ENCODE measurements around the gene ZFAND2B.
A peak's percentile ranks its signal among the peaks of the same experiment; 100 is the strongest.

ZFAND2B gene

GRCh38 chr2:219243291-219243761, 36.7 kb downstream of the ZFAND2B start:
- no peaks in the 10 kb centered on the region for H3K9me3 Mint-ChIP-seq
- no peaks in the 10 kb centered on the region for H3K4me1 Mint-ChIP-seq
- no peak for TF ChIP-seq CTCF (IDR thresholded peaks at IDR 0.05; ENCODE audit: unreplicated experiment in 3 of 3)
- peaks cover 5% of the 10 kb centered on the region for H3K36me3 Mint-ChIP-seq (ENCODE audit: low read depth)
- peak overlapping the region; percentile 62 to 70 (median 69) for H3K4me3 Mint-ChIP-seq
- no peaks in the 10 kb centered on the region for H3K27me3 Mint-ChIP-seq (ENCODE audit: low read depth)
- H3K27ac Mint-ChIP-seq = peak overlapping the region in 2 of 3 experiments; percentile 62 to 73

GRCh38 chr2:219244789-219245147, 38.2 kb downstream of the ZFAND2B start:
- TF ChIP-seq CTCF (IDR thresholded peaks at IDR 0.05; ENCODE audit: unreplicated experiment in 3 of 3) = no peak
- Mint-ChIP-seq H3K27me3 (ENCODE audit: low read depth) (peaks cover under 1% of the 10 kb centered on the region), H3K27ac (peak overlapping the region in 2 of 3 experiments; percentile 89 to 94), H3K4me1 (peaks cover 14% of the 10 kb centered on the region), H3K36me3 (ENCODE audit: low read depth) (peaks cover under 1% of the 10 kb centered on the region), H3K4me3 (peak overlapping the region; percentile 95 to 96 (median 96)), H3K9me3 (no peaks in the 10 kb centered on the region)

- TF ChIP-seq CTCF (IDR thresholded peaks at IDR 0.05; ENCODE audit: unreplicated experiment in 3 of 3) = no peak
- Mint-ChIP-seq H3K36me3 (ENCODE audit: low read depth) (no peaks in the 10 kb centered on the region), H3K27ac (peak within 1 kb of the TSS; percentile 69 to 94 (median 89)), H3K9me3 (no peaks in the 10 kb centered on the region), H3K27me3 (ENCODE audit: low read depth) (peaks cover 5% of the 10 kb centered on the region), H3K4me3 (peak within 1 kb of the TSS; percentile 95 to 96 (median 96)), H3K4me1 (peaks cover 19% of the 10 kb centered on the region)
Observed at GRCh38 chr2:219245148-219245898, 38.7 kb downstream of the ZFAND2B start, which contains the start of the genes GLB1L and STK16. Gene GLB1L, minus strand, starts transcription at chr2:219245444. Its CDS starts 1,871 bp downstream, at chr2:219243573. Gene STK16, plus strand, starts transcription at chr2:219245479. Its CDS starts 521 bp downstream, at chr2:219246000.

- Mint-ChIP-seq H3K27me3 (ENCODE audit: low read depth) (peaks cover 7% of the 10 kb centered on the region), H3K36me3 (ENCODE audit: low read depth) (no peaks in the 10 kb centered on the region), H3K4me3 (peak overlapping the region; percentile 95 to 96 (median 96)), H3K9me3 (no peaks in the 10 kb centered on the region), H3K27ac (peak overlapping the region; percentile 69 to 94 (median 89)), H3K4me1 (peaks cover 21% of the 10 kb centered on the region)
- TF ChIP-seq CTCF (IDR thresholded peaks at IDR 0.05; ENCODE audit: unreplicated experiment in 3 of 3) = no peak
Observed at GRCh38 chr2:219245899-219246230, 39.3 kb downstream of the ZFAND2B start.

GRCh38 chr2:219246559-219246958, 40.0 kb downstream of the ZFAND2B start:
- H3K27ac Mint-ChIP-seq = peak overlapping the region in 1 of 3 experiments; percentile 94
- no peaks in the 10 kb centered on the region for H3K36me3 Mint-ChIP-seq (ENCODE audit: low read depth)
- H3K4me3 Mint-ChIP-seq = peak overlapping the region; percentile 95 to 96 (median 96)
- peaks cover 14% of the 10 kb centered on the region for H3K27me3 Mint-ChIP-seq (ENCODE audit: low read depth)
- peaks cover 28% of the 10 kb centered on the region for H3K4me1 Mint-ChIP-seq
- H3K9me3 Mint-ChIP-seq = no peaks in the 10 kb centered on the region
- TF ChIP-seq CTCF (IDR thresholded peaks at IDR 0.05; ENCODE audit: unreplicated experiment in 3 of 3) = no peak
